ENCODE results near the gene MPV17.

The MPV17 gene

DNA sequence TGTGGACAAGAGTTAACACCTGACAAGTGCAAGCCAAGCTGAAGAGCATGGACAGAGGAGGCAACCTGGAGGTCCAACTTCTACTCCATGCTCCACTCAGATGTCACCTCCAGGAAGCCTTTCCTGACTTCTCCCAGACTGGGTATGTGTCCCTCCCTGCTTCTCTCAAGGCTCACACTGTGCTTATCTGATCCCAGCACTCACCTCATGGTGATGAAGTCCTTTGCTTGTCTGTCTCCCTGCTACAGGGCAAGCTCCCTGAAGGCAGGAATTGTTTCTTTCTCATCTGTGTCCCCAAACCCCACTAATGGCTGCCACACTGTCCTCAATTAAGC, 57.4 kb downstream of the MPV17 start:
- TF ChIP-seq, protein P1, sequence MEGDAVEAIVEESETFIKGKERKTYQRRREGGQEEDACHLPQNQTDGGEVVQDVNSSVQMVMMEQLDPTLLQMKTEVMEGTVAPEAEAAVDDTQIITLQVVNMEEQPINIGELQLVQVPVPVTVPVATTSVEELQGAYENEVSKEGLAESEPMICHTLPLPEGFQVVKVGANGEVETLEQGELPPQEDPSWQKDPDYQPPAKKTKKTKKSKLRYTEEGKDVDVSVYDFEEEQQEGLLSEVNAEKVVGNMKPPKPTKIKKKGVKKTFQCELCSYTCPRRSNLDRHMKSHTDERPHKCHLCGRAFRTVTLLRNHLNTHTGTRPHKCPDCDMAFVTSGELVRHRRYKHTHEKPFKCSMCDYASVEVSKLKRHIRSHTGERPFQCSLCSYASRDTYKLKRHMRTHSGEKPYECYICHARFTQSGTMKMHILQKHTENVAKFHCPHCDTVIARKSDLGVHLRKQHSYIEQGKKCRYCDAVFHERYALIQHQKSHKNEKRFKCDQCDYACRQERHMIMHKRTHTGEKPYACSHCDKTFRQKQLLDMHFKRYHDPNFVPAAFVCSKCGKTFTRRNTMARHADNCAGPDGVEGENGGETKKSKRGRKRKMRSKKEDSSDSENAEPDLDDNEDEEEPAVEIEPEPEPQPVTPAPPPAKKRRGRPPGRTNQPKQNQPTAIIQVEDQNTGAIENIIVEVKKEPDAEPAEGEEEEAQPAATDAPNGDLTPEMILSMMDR (IDR thresholded peaks at IDR 0.05; ENCODE audit: low read depth, low read length): no peak
- DNase-seq (ENCODE audit: extremely low read depth, low read depth): no peak

DNA sequence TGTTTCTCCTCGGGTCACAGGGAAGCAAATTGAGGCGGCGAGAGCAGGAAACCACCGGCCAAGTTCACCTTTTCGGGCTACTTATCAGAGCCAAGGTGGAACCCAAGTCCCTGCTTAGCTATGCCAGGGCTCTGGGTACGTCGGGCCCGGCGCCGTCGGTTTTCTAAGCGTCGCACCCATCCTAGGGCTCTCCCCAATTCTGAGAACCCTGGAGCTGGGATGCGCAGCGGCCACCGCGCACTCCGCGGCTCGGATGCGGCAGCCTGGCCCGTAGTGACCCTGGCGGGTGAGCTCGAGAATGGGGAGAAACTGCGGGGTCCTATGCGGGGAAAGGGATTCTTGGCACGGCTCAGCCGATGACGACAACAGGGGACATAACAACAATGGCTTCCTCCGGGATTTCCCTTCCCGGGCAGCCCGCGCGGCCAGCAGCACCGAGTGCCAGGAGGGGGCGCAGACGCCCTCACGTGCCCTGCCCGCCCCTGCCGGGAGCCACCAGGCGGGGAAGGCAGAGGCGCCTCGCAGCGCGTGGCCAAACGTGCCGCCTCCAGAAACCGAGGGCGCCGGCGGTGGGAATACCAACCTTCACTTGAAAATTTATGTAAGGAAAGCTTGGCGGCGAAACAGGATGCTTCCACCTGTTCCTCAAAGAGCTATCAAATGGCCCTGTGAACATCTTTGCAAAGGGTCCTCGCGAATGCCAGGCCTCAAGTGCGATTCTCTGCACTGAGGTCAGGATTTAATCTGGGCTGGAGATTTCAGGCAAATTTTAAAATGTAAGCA, 58.0 kb downstream of the MPV17 start:
- TF ChIP-seq, protein P1 (IDR thresholded peaks at IDR 0.05; ENCODE audit: low read depth, low read length): peak; percentile 45
- DNase-seq (ENCODE audit: extremely low read depth, low read depth): no peak

DNA sequence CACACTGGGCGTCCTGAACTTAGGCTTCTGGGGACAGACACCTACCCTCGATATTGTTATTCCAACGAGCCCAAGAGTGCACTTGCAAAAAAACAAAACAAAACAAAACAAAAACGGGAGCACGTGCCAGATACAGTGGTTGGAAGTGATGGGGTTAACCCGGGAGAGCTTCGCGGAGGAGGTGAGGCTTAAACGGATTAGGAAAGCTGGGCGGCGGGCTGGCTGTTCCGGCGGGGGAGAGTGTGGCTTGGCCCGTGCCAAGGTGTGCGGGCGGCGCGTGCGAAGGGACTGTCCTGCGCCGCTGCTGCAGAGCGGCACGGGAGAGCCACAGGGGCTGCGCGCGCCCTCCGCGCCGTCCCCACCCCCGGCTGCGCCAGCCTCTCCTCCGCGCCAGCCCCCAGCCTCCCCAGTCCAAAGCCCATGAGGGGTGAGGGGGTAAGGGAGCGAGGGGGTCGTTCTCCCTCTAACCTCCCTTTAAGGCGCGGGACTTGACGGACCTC, 58.6 kb downstream of the MPV17 start:
- TF ChIP-seq, protein P1 (IDR thresholded peaks at IDR 0.05; ENCODE audit: low read depth, low read length): no peak
- no peak for DNase-seq (ENCODE audit: extremely low read depth, low read depth)

DNA sequence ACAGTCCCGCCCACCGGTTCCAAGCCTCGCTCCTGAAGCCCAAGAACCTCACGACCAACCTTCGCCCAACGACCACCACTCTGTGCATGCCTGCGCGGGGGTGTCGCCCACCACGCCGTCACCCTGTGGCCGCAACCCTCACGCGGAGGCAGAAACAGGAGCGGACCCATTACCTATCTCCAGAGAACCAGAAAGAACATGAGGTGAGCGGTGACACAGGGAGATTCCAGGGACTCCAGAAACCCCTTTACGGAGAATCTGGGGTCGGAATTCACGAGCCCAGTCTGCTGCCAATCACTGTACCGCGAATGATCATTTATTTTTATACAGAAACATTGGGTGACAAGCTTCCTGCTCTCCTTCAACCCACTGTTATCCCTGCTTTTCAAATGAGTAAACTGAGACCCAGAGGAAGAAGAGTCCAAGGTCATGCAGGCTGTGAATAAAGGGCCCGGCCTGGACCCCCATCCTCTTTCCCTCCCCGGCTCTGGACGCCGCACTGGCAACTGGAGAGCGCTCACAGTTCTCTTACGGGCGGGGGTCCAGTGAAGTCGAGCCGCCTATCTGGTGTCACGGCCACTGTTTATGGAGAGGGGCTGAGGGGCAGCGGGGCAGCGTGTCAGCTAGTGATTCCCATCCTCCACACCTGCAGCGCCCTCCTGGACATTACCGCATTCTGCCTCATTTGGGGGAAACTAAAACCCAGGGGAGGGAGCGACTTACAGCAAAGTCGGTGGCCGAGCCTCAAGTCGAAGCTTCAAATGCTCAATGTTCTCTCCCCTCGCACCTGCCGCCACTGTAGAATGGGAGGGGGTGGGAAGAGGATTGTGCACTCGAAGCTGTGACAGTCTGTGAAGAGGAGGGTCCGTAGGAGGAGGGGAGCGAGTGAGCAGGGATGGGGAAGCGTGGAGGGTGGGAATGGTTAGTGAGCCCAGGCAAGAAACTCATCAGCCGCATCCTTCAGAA, 59.3 kb downstream of the MPV17 start:
- TF ChIP-seq, protein P1 (IDR thresholded peaks at IDR 0.05; ENCODE audit: low read depth, low read length): no peak
- DNase-seq (ENCODE audit: extremely low read depth, low read depth): no peak

DNA sequence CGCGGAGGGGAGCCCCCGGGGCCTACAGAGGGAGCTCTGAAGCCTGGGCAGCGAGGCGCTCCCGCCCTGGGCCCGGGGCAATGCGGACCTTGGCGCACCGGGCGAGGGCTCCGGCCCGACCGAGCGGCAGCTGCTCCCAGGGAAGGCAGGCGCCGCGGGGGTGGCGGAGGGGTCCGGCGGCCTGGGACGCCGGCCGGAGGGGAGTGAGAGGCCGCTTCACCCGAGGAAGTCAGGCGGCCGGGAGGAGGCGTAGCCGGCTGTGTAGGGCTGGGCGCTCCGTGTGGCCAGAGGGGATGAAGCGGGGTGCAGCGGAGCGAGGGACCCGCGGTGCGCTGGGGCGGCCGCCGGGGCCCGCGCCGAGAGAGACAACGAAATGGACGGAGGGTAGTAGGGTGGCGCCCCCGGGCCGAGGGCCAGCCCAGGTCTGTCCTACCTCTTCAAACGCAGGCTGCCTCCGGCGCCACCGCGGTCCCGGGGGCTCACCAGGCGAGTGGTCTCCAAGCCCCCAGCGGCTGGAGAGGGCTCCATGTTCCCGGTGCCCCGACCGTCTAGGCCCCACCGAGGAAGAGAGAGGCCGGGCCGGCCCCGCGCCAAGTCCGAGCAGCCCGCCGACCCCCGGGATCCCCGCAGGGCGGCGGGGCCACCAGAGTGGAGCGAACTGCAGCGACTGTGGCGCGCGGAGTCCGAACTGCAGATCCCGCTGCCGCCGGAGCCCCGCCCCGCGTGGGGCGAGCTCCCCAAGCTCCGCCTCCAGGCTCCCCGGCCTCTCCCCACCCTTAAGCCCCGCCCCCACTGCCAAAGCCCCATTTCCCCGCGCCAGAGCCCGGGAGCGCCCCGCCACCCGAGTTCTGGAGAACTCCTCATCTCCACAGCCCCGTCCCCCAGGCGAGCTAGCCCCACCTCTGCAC, 60.3 kb downstream of the MPV17 start, which contains the start of gene SLC30A3:
Gene SLC30A3, minus strand, starts transcription at position 669 of the 908 bp plus-strand sequence. Its CDS starts 141 bp downstream, at position 528.
- TF ChIP-seq, protein P1 (IDR thresholded peaks at IDR 0.05; ENCODE audit: low read depth, low read length): no peak
- no peak for DNase-seq (ENCODE audit: extremely low read depth, low read depth)

DNA sequence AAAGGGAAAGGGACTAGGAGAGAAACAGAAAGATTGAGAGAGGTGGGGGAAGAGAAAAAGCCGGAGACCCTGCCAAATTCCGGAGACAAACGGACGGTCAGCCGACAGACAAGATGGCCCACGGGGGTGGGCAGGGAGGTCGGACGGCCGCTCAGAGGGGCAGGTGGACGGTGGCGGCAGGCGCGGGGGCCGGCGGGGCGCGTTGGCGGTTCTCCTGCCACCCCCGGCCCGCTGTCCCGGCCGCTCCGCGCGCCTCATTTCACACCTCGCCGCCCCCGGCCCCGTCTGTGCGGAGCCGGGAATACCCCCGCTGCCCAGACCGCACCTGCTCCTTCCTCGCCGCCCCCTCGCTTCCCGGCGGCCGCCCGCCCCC, 61.0 kb downstream of the MPV17 start:
- DNase-seq (ENCODE audit: extremely low read depth, low read depth): no peak
- TF ChIP-seq, protein P1 (IDR thresholded peaks at IDR 0.05; ENCODE audit: low read depth, low read length): no peak
